ENCODE data around the gene MYH9. TPM values are rescaled to one million over a fixed set of nuclear protein-coding genes. Genes with fewer than 3 reads are reported as not detected.

The MYH9 gene
- total and polyA plus RNA-seq, 4 donors, result 32.3 to 150 (median 98.7) TPM

DNA sequence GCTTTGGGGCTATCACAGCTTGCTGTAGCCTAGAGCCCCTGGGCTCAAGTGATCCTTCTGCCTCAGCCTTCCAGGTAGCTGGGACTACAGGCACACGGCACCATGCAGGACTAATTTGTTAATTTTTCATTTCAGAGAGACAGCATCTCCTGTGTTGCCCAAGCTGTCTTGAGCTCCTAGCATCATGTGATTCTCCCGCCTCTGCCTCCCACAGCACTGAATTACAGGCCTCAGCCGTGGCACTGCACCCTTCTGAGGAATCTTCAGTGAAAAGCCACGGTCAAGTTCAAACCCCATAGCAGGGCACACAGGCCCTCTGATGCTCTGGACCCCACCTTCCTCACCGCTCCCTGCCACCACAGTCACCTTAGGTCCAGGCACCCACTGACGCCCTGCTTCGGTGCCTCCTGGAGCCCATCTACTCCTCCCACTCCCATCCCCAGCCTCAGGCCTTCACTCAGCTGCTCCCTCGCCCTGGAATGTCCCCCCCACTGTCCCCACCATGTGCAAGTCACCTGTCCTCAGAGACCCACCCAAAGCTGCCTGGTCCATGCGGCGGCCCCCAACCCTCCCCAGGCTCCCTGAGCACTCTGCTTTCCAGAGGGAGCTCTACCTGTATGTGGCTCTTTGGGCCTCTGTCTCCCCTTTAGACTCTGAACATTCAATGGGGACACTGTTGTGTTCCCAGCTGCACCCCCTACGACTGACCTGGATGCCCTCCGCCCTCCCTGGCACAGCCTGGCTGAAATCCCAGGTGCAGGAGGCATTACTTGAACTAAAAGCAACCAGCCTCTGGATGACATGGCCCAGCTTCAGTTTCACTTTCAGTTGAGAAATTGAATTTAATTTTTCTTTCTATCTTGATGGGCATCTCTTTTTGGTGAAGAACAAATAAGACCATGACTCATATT is 150.1 kb downstream of the MYH9 start:
- Histone ChIP-seq H3K36me3 (ENCODE audit: control insufficient read depth in 4 of 4, insufficient read depth in 3 of 4, low read depth in 1 of 4, low read length in 3 of 4) (peaks cover 2 to 13% (median 8%) of the 10 kb centered on the region in 4 donors), H3K9ac (ENCODE audit: low read depth in 1 of 2, low read length in 2 of 2) (peak overlapping the region; percentile 96 to 99), H3K4me1 (ENCODE audit: control insufficient read depth in 4 of 4, insufficient read depth in 4 of 4, low read length in 3 of 4) (peaks cover 7 to 53% (median 43%) of the 10 kb centered on the region in 4 donors), H3K9me3 (ENCODE audit: control insufficient read depth in 4 of 4, low read length in 3 of 4) (no peaks in the 10 kb centered on the region), H3K4me3 (ENCODE audit: low read depth in 1 of 3, low read length in 3 of 3) (peak overlapping the region; percentile 82 to 97 (median 94)), H3K27ac (ENCODE audit: low read depth in 1 of 2, low read length in 2 of 2) (peak overlapping the region; percentile 80 to 82), H3K27me3 (ENCODE audit: control insufficient read depth in 4 of 4, insufficient read depth in 4 of 4, low read length in 3 of 4) (no peaks in the 10 kb centered on the region)
- DNase-seq (ENCODE audit: low spot score), result no peak
- TF ChIP-seq, protein P1, sequence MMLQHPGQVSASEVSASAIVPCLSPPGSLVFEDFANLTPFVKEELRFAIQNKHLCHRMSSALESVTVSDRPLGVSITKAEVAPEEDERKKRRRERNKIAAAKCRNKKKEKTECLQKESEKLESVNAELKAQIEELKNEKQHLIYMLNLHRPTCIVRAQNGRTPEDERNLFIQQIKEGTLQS (IDR thresholded peaks at IDR 0.05), result no peak
- TF ChIP-seq, protein P2, sequence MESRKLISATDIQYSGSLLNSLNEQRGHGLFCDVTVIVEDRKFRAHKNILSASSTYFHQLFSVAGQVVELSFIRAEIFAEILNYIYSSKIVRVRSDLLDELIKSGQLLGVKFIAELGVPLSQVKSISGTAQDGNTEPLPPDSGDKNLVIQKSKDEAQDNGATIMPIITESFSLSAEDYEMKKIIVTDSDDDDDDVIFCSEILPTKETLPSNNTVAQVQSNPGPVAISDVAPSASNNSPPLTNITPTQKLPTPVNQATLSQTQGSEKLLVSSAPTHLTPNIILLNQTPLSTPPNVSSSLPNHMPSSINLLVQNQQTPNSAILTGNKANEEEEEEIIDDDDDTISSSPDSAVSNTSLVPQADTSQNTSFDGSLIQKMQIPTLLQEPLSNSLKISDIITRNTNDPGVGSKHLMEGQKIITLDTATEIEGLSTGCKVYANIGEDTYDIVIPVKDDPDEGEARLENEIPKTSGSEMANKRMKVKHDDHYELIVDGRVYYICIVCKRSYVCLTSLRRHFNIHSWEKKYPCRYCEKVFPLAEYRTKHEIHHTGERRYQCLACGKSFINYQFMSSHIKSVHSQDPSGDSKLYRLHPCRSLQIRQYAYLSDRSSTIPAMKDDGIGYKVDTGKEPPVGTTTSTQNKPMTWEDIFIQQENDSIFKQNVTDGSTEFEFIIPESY (IDR thresholded peaks at IDR 0.05), result no peak
- peak; percentile 9 for TF ChIP-seq SP1 (IDR thresholded peaks at IDR 0.05)
- no peak for TF ChIP-seq FOXA2 (IDR thresholded peaks at IDR 0.05)
- no peak for TF ChIP-seq FOXA1 (IDR thresholded peaks at IDR 0.05)
- no peak for TF ChIP-seq JUND (IDR thresholded peaks at IDR 0.05)
- TF ChIP-seq YY1 (IDR thresholded peaks at IDR 0.05), result peak; percentile 27
- TF ChIP-seq, protein P3, sequence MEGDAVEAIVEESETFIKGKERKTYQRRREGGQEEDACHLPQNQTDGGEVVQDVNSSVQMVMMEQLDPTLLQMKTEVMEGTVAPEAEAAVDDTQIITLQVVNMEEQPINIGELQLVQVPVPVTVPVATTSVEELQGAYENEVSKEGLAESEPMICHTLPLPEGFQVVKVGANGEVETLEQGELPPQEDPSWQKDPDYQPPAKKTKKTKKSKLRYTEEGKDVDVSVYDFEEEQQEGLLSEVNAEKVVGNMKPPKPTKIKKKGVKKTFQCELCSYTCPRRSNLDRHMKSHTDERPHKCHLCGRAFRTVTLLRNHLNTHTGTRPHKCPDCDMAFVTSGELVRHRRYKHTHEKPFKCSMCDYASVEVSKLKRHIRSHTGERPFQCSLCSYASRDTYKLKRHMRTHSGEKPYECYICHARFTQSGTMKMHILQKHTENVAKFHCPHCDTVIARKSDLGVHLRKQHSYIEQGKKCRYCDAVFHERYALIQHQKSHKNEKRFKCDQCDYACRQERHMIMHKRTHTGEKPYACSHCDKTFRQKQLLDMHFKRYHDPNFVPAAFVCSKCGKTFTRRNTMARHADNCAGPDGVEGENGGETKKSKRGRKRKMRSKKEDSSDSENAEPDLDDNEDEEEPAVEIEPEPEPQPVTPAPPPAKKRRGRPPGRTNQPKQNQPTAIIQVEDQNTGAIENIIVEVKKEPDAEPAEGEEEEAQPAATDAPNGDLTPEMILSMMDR (IDR thresholded peaks at IDR 0.05; ENCODE audit: low read depth, low read length, missing input control), result no peak
- TF ChIP-seq GABPA (IDR thresholded peaks at IDR 0.05 in 1 of 2, conservative IDR thresholded peaks at IDR 0.05 in 1 of 2), result no peak
- peak; percentile 52 to 65 for TF ChIP-seq RXRA (IDR thresholded peaks at IDR 0.05)
- peak; percentile 12 for TF ChIP-seq NR2F2 (IDR thresholded peaks at IDR 0.05)
- TF ChIP-seq HNF4G (IDR thresholded peaks at IDR 0.05), result no peak
- TF ChIP-seq RAD21 (IDR thresholded peaks at IDR 0.05), result peak in 1 of 2 donors; percentile 23
- TF ChIP-seq, protein P4, sequence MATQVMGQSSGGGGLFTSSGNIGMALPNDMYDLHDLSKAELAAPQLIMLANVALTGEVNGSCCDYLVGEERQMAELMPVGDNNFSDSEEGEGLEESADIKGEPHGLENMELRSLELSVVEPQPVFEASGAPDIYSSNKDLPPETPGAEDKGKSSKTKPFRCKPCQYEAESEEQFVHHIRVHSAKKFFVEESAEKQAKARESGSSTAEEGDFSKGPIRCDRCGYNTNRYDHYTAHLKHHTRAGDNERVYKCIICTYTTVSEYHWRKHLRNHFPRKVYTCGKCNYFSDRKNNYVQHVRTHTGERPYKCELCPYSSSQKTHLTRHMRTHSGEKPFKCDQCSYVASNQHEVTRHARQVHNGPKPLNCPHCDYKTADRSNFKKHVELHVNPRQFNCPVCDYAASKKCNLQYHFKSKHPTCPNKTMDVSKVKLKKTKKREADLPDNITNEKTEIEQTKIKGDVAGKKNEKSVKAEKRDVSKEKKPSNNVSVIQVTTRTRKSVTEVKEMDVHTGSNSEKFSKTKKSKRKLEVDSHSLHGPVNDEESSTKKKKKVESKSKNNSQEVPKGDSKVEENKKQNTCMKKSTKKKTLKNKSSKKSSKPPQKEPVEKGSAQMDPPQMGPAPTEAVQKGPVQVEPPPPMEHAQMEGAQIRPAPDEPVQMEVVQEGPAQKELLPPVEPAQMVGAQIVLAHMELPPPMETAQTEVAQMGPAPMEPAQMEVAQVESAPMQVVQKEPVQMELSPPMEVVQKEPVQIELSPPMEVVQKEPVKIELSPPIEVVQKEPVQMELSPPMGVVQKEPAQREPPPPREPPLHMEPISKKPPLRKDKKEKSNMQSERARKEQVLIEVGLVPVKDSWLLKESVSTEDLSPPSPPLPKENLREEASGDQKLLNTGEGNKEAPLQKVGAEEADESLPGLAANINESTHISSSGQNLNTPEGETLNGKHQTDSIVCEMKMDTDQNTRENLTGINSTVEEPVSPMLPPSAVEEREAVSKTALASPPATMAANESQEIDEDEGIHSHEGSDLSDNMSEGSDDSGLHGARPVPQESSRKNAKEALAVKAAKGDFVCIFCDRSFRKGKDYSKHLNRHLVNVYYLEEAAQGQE (IDR thresholded peaks at IDR 0.05), result no peak
- TF ChIP-seq HNF4A (conservative IDR thresholded peaks at IDR 0.05), result peak; percentile 53 to 66
- WGBS, result 59% methylated on average over 12 of the region's 12 CpGs
